Ovary (tissue), 10 donors: ENCODE measurements around the gene RNASE2. TPM values are rescaled to one million over a fixed set of nuclear protein-coding genes. Genes with fewer than 3 reads are reported as not detected.
"Not testable (repeated sequence)": the region's sequence is repeated elsewhere in the genome, so short reads cannot be mapped to it uniquely, and the experiment has no call there.

Source experiments
- DNase-seq, 5 donors: peaks; one replicate each; pipeline ENCODE4 v3.0.0-alpha.2; 2019 to 2020
- H3K27ac ChIP-seq, 2 donors: fragments of 200-600 bp; one replicate each; pipeline versions ENCODE4 v1.5.1 to v1.8.0; 2019 to 2022
- H3K27me3 ChIP-seq: fragments of 200-600 bp; one replicate; pipeline ENCODE4 v1.8.0; 2022
- H3K36me3 ChIP-seq: fragments of 200-600 bp; sonication (generic); one replicate; pipeline ENCODE4 v1.5.1; 2019
- H3K4me1 ChIP-seq: one replicate; pipeline ENCODE4 v1.8.1; 2013; ENCODE audit warnings: mild to moderate bottlenecking, moderate library complexity; ENCODE audit not compliant: insufficient read depth
- H3K4me3 ChIP-seq: fragments of 200-600 bp; sonication (generic); one replicate; pipeline ENCODE4 v1.5.1; 2017
- H3K9me3 ChIP-seq, 2 donors: fragments of 200-600 bp in 1 of 2; sonication (generic) in 1 of 2; one replicate each; pipeline versions ENCODE4 v1.5.1 to v1.8.1; 2013 to 2019; ENCODE audit warnings: mild to moderate bottlenecking in 1 of 2, moderate library complexity in 1 of 2
- EP300 ChIP-seq: sonication (generic); formaldehyde crosslinking; IDR thresholded peaks from one replicate; pipeline ENCODE4 v1.6.1; 2017; ENCODE audit warnings: antibody characterized with exemption
- POLR2A ChIP-seq: fragments of 450-650 bp; IDR thresholded peaks from one replicate; pipeline ENCODE4 v1.6.1; 2017; ENCODE audit warnings: antibody characterized with exemption, mild to moderate bottlenecking, moderate library complexity
- WGBS, 3 donors: extraction: QIAGEN DNeasy Blood & Tissue Kit in 1 of 3; methylation state at CpG; one replicate each; pipeline versions ENCODE4 v1.1.5 to v1.1.7; 2013 to 2017; 5-methylcytosine and 5-hydroxymethylcytosine counted together
- intact Hi-C, 4 donors: fragments of 100-400 bp; cut with DNase I; formaldehyde crosslinking; loops; one replicate each; pipeline versions ENCODE4 v1.11.0 to v1.15.1; 2022 to 2023
- long read RNA-seq, 3 donors: library from polyadenylated mRNA in 2 of 3; unstranded in 2 of 3; transcript quantifications; one replicate each; pipeline ENCODE4 v2.0.0 and lab custom pipeline, GENCODE V29; 2021 to 2026
- polyA plus RNA-seq, 2 donors: library from polyadenylated mRNA; stranded (reverse); fragments of 200-250 nt in 1 of 2; fragments of 350-450 nt in 1 of 2; fragmentation: Illumina TruSeq in 1 of 2; extraction: RNeasy Lipid Tissue Mini Kit (QIAGEN cat#74804) in 1 of 2; gene quantifications; one replicate each; pipeline ENCODE4 v1.2.3, GENCODE V29; 2013 to 2014
- total RNA-seq, 7 donors: library from RNA; depleted of rRNA in 2 of 7; stranded (reverse); fragments of >200 nt in 2 of 7; fragmentation: NEBNext Ultra II Directional in 3 of 7; extraction: Animal tissue kit (Norgen Biotek cat#: 25700) in 3 of 7; gene quantifications; one replicate each; pipeline versions ENCODE4 v1.1.0 to v1.2.4, GENCODE V29; 2016 to 2023
- TF ChIP-seq, protein P1 (sequence below), 3 donors: fragments of 450-650 bp in 2 of 3; fragments of 200-600 bp in 1 of 3; IDR thresholded peaks; one replicate each; pipeline versions ENCODE4 v1.5.1 to v1.8.0; 2016 to 2022; ENCODE audit warnings: antibody characterized with exemption in 3 of 3, mild to moderate bottlenecking in 1 of 3
- donor health status: DM: no; HTN: no; CAD: no; lungs with moderate emphysema.
- donor health status: DM: no; HTN: no; CAD: no.
- donor health status: Bipolar disorder and iron deficiency.
- donor health status: DM: yes; HTN: yes; CAD: no.
- donor health status: DM: no; HTN: no; CAD: no.
- donor health status: DM: yes; HTN: yes; CAD: no.

The RNASE2 gene
- total RNA-seq (1 to 10 TPM in 3 of 7 donors, under 1 TPM in 3, not detected in 1; 0.38 to 2.9 (median 0.76) TPM), polyA plus RNA-seq (1 to 10 TPM; 2.9 to 3.0 TPM)
- long read RNA-seq, donor 1: 0 reads
- long read RNA-seq, donor 2: 0 reads
- long read RNA-seq, donor 3, partial matches to known transcripts: 0 of 1 reads
- long read RNA-seq, donor 3, other reads (novel, unspliced or antisense): 0 of 1 reads

DNA sequence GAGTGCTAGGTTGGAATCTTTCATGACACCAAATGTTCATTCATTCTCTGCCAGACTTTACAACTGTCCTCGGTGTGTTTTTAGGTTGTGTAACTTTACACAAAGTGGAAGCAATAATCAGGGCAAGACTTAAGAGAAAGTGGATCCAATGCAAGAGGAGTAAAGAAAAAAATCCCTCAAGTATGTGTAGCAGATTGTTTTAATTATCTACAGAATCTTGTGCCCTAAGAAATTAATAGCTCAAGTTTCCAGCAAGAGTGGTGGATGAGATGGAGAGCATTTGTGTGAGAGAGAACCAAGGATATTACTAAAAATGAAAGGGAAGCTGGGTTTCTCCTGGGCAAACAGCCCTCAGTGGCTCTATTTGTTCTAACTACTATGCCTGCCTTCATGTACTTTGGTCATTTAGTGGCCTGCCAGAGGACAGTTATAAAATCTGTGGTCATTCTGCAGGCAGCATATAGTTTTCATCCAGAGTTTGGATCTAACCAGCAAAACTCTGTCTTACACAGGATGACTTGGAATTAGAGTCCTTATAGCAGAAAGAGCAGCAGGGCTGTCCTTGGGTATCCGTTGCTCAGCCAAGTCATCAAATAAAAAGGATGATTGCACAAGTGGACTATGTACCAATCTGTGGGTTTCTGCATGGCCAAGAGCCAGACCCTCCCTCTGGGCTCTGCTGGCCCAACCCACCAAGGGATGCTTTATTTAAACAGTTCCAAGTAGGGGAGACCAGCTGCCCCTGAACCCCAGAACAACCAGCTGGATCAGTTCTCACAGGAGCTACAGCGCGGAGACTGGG lies at the start of gene RNASE2:
Gene RNASE2 (plus strand): TSS at position 752 of the 802 bp plus-strand sequence. CDS start 285 bp downstream, outside the sequence.
- H3K27me3 ChIP-seq, H3K27ac ChIP-seq, H3K4me3 ChIP-seq, H3K36me3 ChIP-seq, H3K4me1 ChIP-seq, H3K9me3 ChIP-seq, intact Hi-C loops, DNase-seq: not testable (repeated sequence)
- 70 to 72% (median 72%) methylated on average over 4 of the region's 4 CpGs for WGBS, 3 donors

DNA sequence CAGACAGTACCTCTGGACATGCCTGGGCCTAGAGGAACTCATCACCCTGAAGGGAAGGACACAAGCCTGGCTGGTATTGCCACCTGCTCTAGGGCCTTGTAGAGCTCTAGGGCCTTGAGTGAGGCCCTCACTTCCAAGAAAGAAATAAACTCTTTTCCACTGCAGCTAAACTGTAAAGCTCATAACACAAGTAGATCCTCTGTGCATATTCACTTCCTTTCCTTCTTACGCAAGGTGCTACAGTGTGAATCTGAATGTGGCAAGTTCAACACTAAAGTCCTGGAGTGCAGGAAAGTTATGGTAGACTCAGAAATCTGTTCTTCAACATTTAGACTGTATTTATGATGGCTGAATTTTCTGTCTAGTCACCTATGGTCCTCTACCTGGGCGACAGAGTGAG lies 49.6 kb upstream of the RNASE2 start:
- Histone ChIP-seq H3K4me3 (no peak overlapping the region), H3K27ac (no peak overlapping the region), H3K27me3 (no peaks in the 10 kb centered on the region), H3K36me3 (no peaks in the 10 kb centered on the region), H3K4me1 (no peaks in the 10 kb centered on the region), H3K9me3 (no peaks in the 10 kb centered on the region)
- DNase-seq: no peak
- TF ChIP-seq POLR2A: no peak
- no peak for TF ChIP-seq EP300
- TF ChIP-seq, protein P1, sequence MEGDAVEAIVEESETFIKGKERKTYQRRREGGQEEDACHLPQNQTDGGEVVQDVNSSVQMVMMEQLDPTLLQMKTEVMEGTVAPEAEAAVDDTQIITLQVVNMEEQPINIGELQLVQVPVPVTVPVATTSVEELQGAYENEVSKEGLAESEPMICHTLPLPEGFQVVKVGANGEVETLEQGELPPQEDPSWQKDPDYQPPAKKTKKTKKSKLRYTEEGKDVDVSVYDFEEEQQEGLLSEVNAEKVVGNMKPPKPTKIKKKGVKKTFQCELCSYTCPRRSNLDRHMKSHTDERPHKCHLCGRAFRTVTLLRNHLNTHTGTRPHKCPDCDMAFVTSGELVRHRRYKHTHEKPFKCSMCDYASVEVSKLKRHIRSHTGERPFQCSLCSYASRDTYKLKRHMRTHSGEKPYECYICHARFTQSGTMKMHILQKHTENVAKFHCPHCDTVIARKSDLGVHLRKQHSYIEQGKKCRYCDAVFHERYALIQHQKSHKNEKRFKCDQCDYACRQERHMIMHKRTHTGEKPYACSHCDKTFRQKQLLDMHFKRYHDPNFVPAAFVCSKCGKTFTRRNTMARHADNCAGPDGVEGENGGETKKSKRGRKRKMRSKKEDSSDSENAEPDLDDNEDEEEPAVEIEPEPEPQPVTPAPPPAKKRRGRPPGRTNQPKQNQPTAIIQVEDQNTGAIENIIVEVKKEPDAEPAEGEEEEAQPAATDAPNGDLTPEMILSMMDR (IDR thresholded peaks at IDR 0.05): no peak
- intact Hi-C loops: no loop called here
- WGBS, 3 donors: 91 to 94% (median 94%) methylated on average over 2 of the region's 2 CpGs

DNA sequence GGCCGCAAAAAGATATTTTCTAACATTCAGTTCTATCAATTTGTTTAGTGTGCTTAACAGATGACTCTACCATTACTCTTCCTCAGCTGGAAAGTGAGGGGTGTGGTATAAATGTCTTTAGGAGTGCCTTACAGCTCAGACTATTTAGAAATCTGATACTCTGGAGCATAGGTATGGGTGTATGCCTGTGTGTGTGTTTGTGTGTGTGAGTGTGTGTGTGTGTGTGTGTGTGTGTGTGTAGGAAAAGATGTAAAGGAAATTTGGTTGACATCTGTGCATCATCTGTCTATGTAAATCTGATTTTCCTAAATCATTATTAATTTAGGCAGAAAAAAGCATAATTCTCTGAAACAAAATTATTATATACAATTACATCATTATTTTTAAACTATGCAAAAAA lies 48.1 kb upstream of the RNASE2 start:
- TF ChIP-seq POLR2A: no peak
- TF ChIP-seq EP300: no peak
- TF ChIP-seq, protein P1 (IDR thresholded peaks at IDR 0.05): no peak
- Histone ChIP-seq H3K9me3 (no peaks in the 10 kb centered on the region), H3K36me3 (no peaks in the 10 kb centered on the region), H3K4me3 (no peak overlapping the region), H3K27me3 (no peaks in the 10 kb centered on the region), H3K27ac (no peak overlapping the region), H3K4me1 (no peaks in the 10 kb centered on the region)
- intact Hi-C loops: no loop called here
- no peak for DNase-seq
- WGBS, 3 donors: 93 to 96% (median 94%) methylated on average over 1 of the region's 1 CpG

DNA sequence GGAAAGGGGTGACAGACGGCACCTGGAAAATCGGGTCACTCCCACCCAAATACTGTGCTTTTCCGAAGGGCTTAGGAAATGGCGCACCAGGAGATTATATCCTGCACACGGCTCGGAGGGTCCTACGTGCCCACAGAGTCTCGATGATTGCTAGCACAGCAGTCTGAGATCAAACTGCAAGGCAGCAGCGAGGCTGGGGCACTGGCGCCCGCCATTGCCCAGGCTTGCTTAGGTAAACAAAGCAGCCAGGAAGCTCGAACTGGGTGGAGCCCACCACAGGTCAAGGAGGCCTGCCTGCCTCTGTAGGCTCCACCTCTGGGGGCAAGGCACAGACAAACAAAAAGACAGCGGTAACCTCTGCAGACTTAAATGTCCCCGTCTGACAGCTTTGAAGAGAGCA lies 44.5 kb upstream of the RNASE2 start:
- WGBS, 3 donors: 79 to 84% (median 80%) methylated on average over 11 to 14 of the region's 14 CpGs
- H3K4me1 ChIP-seq, H3K27me3 ChIP-seq, H3K4me3 ChIP-seq, DNase-seq, H3K36me3 ChIP-seq, H3K9me3 ChIP-seq, H3K27ac ChIP-seq, intact Hi-C loops: not testable (repeated sequence)

DNA sequence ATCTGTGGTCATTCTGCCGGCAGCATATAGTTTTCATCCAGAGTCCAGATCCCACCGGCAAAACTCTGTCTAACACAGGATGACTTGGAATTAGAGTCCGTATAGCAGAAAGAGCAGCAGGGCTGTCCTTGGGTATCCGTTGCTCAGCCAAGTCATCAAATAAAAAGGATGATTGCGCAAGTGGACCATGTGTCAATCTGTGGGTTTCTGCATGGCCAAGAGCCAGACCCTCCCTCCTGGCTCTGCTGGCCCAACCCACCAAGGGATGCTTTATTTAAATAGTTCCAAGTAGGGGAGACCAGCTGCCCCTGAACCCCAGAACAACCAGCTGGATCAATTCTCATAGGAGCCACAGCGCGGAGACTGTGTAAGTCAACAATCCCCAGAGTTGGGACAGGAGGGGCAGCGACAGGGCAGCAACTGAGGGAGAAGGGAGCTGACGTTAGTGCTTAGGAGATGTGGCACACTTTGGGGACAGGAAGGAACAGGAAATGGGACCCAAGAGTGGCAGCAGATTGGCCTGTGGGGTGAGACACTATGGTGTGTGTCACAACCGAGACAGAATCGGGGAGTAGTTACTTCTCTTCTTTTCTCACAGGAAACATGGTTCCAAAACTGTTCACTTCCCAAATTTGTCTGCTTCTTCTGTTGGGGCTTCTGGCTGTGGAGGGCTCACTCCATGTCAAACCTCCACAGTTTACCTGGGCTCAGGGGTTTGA lies 36.1 kb upstream of the RNASE2 start:
- WGBS, 3 donors: 79 to 83% (median 81%) methylated on average over 11 of the region's 11 CpGs
- DNase-seq, H3K27ac ChIP-seq, H3K9me3 ChIP-seq, H3K4me3 ChIP-seq, intact Hi-C loops, H3K36me3 ChIP-seq, H3K27me3 ChIP-seq, H3K4me1 ChIP-seq: not testable (repeated sequence)

DNA sequence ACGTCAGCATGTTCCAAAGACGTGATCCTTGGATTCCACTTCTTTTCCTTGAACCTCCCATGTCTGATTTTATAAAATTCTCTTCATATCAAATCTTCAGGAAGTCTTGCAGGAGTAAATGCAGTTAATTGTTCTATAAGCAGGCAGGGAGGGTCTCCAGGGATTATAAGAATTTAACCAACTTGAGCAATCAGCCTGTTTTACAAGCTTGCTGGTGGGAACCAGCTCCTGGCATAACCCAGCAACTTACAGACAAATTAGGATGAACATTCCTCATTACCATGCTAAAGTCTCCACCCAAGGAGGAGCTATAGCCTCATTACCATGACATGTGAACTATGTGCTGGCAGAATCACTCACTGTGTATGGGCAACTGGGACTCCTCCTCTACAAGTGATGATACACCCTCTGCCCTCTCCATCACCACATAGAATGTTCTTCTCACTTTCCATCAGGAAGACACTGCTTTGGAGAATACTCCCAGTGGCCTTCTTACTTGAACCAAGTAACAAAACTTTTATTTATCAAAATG lies 31.5 kb upstream of the RNASE2 start:
- intact Hi-C loops, DNase-seq, H3K4me1 ChIP-seq, H3K27ac ChIP-seq, H3K36me3 ChIP-seq, H3K27me3 ChIP-seq, H3K4me3 ChIP-seq, H3K9me3 ChIP-seq: not testable (repeated sequence)
- 24 to 54% (median 24%) methylated on average over 2 of the region's 2 CpGs for WGBS, 3 donors
